Endothelial cell of umbilical vein (primary cell): Measurements from ENCODE around the gene SRCIN1. TPM values are rescaled to one million over a fixed set of nuclear protein-coding genes. Genes with fewer than 3 reads are reported as not detected.
A peak's percentile ranks its signal among the peaks of the same experiment; 100 is the strongest.

Experiments used
- BruUV-seq: library from RNA; stranded (reverse); fragments of 400-500 nt; replicated peaks from 2 replicates; lab custom pipeline; 2021; lab: Mats Ljungman, UMichigan
- CTCF ChIA-PET: fragments of 300-600, 350-600 bp; sonication (Branson Sonifier 250); formaldehyde crosslinking; loops from one replicate; lab custom pipeline; 2021; ENCODE audit warnings: antibody characterized with exemption, inconsistent platforms; lab: Charles Lee
- POLR2A ChIA-PET: fragments of 300-600, 350-600 bp; sonication (Branson Sonifier 250); formaldehyde crosslinking; loops from one replicate; lab custom pipeline; 2021; ENCODE audit warnings: antibody characterized with exemption, inconsistent platforms; lab: Charles Lee
- DNase-seq: peaks from one replicate; pipeline ENCODE4 v3.0.0-alpha.2; 2011; ENCODE audit warnings: low read depth, low spot score
- FAIRE-seq: peaks from 2 replicates; lab custom pipeline; 2011; peaks lifted over from hg19 to GRCh38; lab: Jason Lieb, UNC
- H2AFZ ChIP-seq: 2 replicates; pipeline ENCODE4 v1.6.0; 2012; ENCODE audit warnings: low read depth, low read length, control low read depth, inconsistent platforms
- H3K27ac ChIP-seq: 2 replicates; pipeline ENCODE4 v1.5.1; 2011; ENCODE audit warnings: low read depth, mild to moderate bottlenecking, control low read depth, low read length, moderate library complexity; ENCODE audit not compliant: insufficient read depth
- H3K27me3 ChIP-seq, 2 experiments: 2 replicates each; pipeline versions ENCODE4 v1.6.0 to v1.6.1; 2011; ENCODE audit warnings: low read length in 2 of 2, mixed read lengths in 1 of 2; ENCODE audit not compliant: control insufficient read depth in 2 of 2, insufficient read depth in 2 of 2
- H3K36me3 ChIP-seq, 2 experiments: 2 replicates in 1 of 2; 3 replicates in 1 of 2; pipeline ENCODE4 v1.5.1; 2011; ENCODE audit warnings: low read length in 2 of 2, mild to moderate bottlenecking in 1 of 2, moderate library complexity in 1 of 2; ENCODE audit not compliant: control insufficient read depth in 2 of 2, insufficient read depth in 2 of 2; ENCODE audit errors: extremely low read depth in 1 of 2
- H3K4me1 ChIP-seq: 3 replicates; pipeline ENCODE4 v1.5.1; 2011; ENCODE audit warnings: mild to moderate bottlenecking, low read length; ENCODE audit not compliant: control insufficient read depth, insufficient read depth; ENCODE audit errors: extremely low read depth
- H3K4me2 ChIP-seq: 2 replicates; pipeline ENCODE4 v1.6.1; 2011; ENCODE audit warnings: low read length, control low read depth, mixed read lengths; ENCODE audit not compliant: insufficient read depth
- H3K4me3 ChIP-seq, 3 experiments: fragments of 200-600 bp in 1 of 3; sonication (generic), shearing (Covaris generic) in 1 of 3; replicated peaks in 1 of 3; 2 replicates each; pipeline ENCODE4 v1.5.1; 2011 to 2016; ENCODE audit warnings: control low read depth in 3 of 3, low read length in 3 of 3, mild to moderate bottlenecking in 2 of 3, inconsistent platforms in 1 of 3, low read depth in 1 of 3, moderate library complexity in 1 of 3; ENCODE audit not compliant: insufficient read depth in 1 of 3
- H3K79me2 ChIP-seq: 2 replicates; pipeline ENCODE4 v1.6.0; 2012; ENCODE audit warnings: low read length, inconsistent platforms; ENCODE audit not compliant: control insufficient read depth, insufficient read depth
- H3K9ac ChIP-seq: replicated peaks from 2 replicates; pipeline ENCODE3; 2011; ENCODE audit warnings: low read length, control low read depth; ENCODE audit not compliant: insufficient read depth; ENCODE audit errors: extremely low read depth
- H3K9me1 ChIP-seq: replicated peaks from 3 replicates; pipeline ENCODE4 v1.6.0; 2011; ENCODE audit warnings: mild to moderate bottlenecking, low read length; ENCODE audit not compliant: control insufficient read depth, insufficient read depth; ENCODE audit errors: extremely low read depth
- H3K9me3 ChIP-seq: replicated peaks from 2 replicates; pipeline ENCODE4 v1.5.1; 2012; ENCODE audit warnings: low read length, inconsistent platforms; ENCODE audit not compliant: control insufficient read depth, insufficient read depth
- H4K20me1 ChIP-seq: replicated peaks from 2 replicates; pipeline ENCODE3; 2011; ENCODE audit warnings: mild to moderate bottlenecking, low read length; ENCODE audit not compliant: control insufficient read depth, insufficient read depth; ENCODE audit errors: extremely low read depth
- EZH2 ChIP-seq: IDR thresholded peaks from 2 replicates; pipeline ENCODE4 v1.6.1; 2012; ENCODE audit warnings: borderline replicate concordance, low read depth, mild to moderate bottlenecking, moderate library complexity, low read length, inconsistent platforms; ENCODE audit not compliant: severe bottlenecking
- FOS ChIP-seq: IDR thresholded peaks from 2 replicates; pipeline ENCODE4 v1.6.1; 2011; ENCODE audit warnings: mild to moderate bottlenecking, low read length, moderate library complexity, borderline replicate concordance; ENCODE audit not compliant: insufficient read depth
- GATA2 ChIP-seq: IDR thresholded peaks from 2 replicates; pipeline ENCODE4 v1.7.0; 2011; ENCODE audit warnings: low read depth, mild to moderate bottlenecking, moderate library complexity, mixed read lengths, low read length; ENCODE audit not compliant: insufficient read length, insufficient read depth
- MYC ChIP-seq: IDR thresholded peaks from one replicate; pipeline ENCODE4 v1.6.1; 2011; ENCODE audit warnings: mild to moderate bottlenecking, low read depth, low read length
- POLR2A ChIP-seq: IDR thresholded peaks from 2 replicates; pipeline ENCODE4 v1.6.1; 2012; ENCODE audit warnings: low read depth, mild to moderate bottlenecking, control low read depth, low read length
- dilution Hi-C: fragments of 300-500 bp; cut with MboI; formaldehyde crosslinking; loops from one replicate; pipeline ENCODE4 v1.15.0; 2019; ENCODE audit warnings: low sequenced_read_pairs; ENCODE audit not compliant: extremely low pct_ligation_motif_present
- intact Hi-C: fragments of 100-400 bp; cut with micrococcal nuclease; formaldehyde crosslinking; loops from one replicate; pipeline ENCODE4 v1.10.0; 2022
- polyA plus RNA-seq, 4 experiments: library from polyadenylated mRNA; depleted of rRNA in 3 of 4; stranded (reverse) in 3 of 4; unstranded in 1 of 4; fragments of >200 nt; gene quantifications; 2 replicates each; pipeline versions ENCODE4 v1.2.1 to v1.2.3, GENCODE V29; 2011 to 2012; ENCODE audit warnings: missing spikeins in 1 of 4
- total RNA-seq: library from RNA; stranded (reverse); gene quantifications from 2 replicates; pipeline ENCODE4 v1.2.3, GENCODE V29; 2021
- TF ChIP-seq, protein P1 (sequence below), 2 donors: IDR thresholded peaks; 1 replicate in 1 of 2; 2 replicates in 1 of 2; pipeline ENCODE4 v1.5.1; 2011; ENCODE audit warnings: low read length in 2 of 2, mild to moderate bottlenecking in 2 of 2, moderate library complexity in 2 of 2, control low read depth in 1 of 2, inconsistent platforms in 1 of 2, low read depth in 1 of 2; ENCODE audit not compliant: insufficient read depth in 1 of 2; ENCODE audit errors: extremely low read depth in 1 of 2

SRCIN1 gene
- total and polyA plus RNA-seq, 2 donors (not counting 3 experiments of a cell fraction or from before 2014, with no cell fraction given), result 0.15 to 0.35 TPM

DNA sequence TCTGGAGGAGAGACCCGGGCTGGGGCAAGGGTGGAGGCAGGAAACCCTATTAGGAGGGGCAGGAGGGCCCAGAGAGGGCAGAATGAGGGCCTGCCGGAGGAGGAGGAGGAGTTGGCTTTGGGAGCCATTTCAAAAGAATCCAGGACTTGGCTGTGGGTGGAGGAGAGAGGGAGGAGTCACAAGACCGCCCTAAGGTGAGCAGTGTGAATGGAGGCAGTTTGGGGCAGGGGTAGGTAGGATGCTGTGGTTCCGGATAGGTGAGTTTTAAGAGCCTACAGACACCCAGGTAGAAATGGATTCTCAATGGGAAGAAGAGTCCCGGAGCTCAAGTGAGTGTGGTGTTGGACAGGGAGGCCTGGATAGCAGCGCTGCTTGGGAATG is 97.2 kb downstream of the SRCIN1 start:
- Histone ChIP-seq H3K4me3 (no peak overlapping the region), H3K9me3 (no peaks in the 10 kb centered on the region), H3K4me2 (no peak overlapping the region), H3K4me1 (peaks cover 13% of the 10 kb centered on the region), H3K9me1 (no peaks in the 10 kb centered on the region), H3K36me3 (peaks cover 6 to 17% of the 10 kb centered on the region in 2 experiments), H3K27ac (no peak overlapping the region), H2AFZ (no peak overlapping the region), H3K27me3 (no peaks in the 10 kb centered on the region), H4K20me1 (no peaks in the 10 kb centered on the region), H3K79me2 (no peaks in the 10 kb centered on the region), H3K9ac (no peak overlapping the region)
- dilution Hi-C loops, result no loop called here
- FAIRE-seq (no peak), DNase-seq (no peak)
- POLR2A ChIA-PET, result interaction anchor here (0.9 kb wide), 1 partner anchor 85 kb away, joined by 3 read pairs; no protein-coding TSS in a partner anchor
- BruUV-seq, result no TSS peak
- TF ChIP-seq POLR2A (peak; percentile 10), EZH2 (no peak)
- TF ChIP-seq, protein P1, sequence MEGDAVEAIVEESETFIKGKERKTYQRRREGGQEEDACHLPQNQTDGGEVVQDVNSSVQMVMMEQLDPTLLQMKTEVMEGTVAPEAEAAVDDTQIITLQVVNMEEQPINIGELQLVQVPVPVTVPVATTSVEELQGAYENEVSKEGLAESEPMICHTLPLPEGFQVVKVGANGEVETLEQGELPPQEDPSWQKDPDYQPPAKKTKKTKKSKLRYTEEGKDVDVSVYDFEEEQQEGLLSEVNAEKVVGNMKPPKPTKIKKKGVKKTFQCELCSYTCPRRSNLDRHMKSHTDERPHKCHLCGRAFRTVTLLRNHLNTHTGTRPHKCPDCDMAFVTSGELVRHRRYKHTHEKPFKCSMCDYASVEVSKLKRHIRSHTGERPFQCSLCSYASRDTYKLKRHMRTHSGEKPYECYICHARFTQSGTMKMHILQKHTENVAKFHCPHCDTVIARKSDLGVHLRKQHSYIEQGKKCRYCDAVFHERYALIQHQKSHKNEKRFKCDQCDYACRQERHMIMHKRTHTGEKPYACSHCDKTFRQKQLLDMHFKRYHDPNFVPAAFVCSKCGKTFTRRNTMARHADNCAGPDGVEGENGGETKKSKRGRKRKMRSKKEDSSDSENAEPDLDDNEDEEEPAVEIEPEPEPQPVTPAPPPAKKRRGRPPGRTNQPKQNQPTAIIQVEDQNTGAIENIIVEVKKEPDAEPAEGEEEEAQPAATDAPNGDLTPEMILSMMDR (IDR thresholded peaks at IDR 0.05; ENCODE audit: extremely low read depth in 1 of 2, insufficient read depth in 1 of 2, low read depth in 1 of 2, low read length in 2 of 2), result no peak
- intact Hi-C loops, result no loop called here
- CTCF ChIA-PET, result interaction anchor here (1.2 to 5.9 kb wide), 10 partner anchors 29 to 160 kb away, joined by 3 to 61 read pairs (median 10); no protein-coding TSS in a partner anchor

DNA sequence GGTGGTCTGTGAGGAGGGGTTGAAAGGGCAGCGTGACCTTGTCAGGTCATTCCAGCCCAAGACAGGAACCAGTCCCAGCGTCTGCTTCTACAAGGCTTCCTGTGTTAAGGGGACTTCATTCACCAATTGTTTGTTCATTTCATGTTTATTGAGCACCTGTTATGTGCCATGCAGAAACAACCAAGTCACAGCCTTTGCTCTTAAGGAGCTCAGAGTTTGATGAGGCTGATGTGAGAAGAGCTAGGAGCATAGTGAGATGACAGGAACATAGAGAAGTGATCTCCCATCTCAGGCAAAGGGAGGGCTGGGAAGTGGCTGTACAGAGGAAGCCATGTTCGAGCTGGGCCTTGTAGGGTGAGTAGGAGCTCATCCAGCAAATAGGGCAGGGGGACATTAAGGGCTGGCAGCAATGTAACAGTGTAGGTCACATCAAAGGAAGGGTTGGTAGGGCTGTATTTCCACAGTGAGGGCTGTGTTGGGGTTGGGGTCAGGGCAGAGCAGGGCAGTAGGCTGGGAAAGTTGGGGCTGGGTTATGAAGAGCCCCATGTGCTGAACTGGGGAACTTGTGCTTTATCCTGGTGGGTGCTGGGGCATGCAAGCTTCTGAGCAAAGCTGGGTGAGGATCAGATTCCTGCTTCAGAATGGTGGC is 97.7 kb downstream of the SRCIN1 start:
- dilution Hi-C loops, result no loop called here
- no peaks in the 10 kb centered on the region for H4K20me1 ChIP-seq

More for the DNA sequence above, 97.7 kb downstream of the SRCIN1 start:
- H2AFZ ChIP-seq, result no peak overlapping the region
- BruUV-seq, result no TSS peak
- H3K4me3 ChIP-seq, result no peak overlapping the region
- no peaks in the 10 kb centered on the region for H3K9me1 ChIP-seq
- DNase-seq (no peak), FAIRE-seq (no peak)
- no peak overlapping the region for H3K4me2 ChIP-seq
- intact Hi-C loops, result no loop called here
- H3K27ac ChIP-seq, result no peak overlapping the region
- H3K27me3 ChIP-seq, result no peaks in the 10 kb centered on the region
- ChIA-PET POLR2A (no interaction called here), CTCF (interaction anchor here (0.9 to 5.9 kb wide), 5 partner anchors 29 to 161 kb away, joined by 3 to 61 read pairs (median 33); no protein-coding TSS in a partner anchor)
- no peak overlapping the region for H3K9ac ChIP-seq
- H3K9me3 ChIP-seq, result no peaks in the 10 kb centered on the region
- H3K36me3 ChIP-seq, result peaks cover 6 to 22% of the 10 kb centered on the region in 2 experiments
- H3K4me1 ChIP-seq, result peaks cover 13% of the 10 kb centered on the region
- TF ChIP-seq, protein P1 (IDR thresholded peaks at IDR 0.05; ENCODE audit: extremely low read depth in 1 of 2, insufficient read depth in 1 of 2, low read depth in 1 of 2, low read length in 2 of 2), result peak in 1 of 2 donors; percentile 0
- TF ChIP-seq POLR2A (peak; percentile 44), GATA2 (no peak), MYC (no peak), FOS (no peak)
- H3K79me2 ChIP-seq, result no peaks in the 10 kb centered on the region
